Measurements from ENCODE around the gene GNGT1.

DNA sequence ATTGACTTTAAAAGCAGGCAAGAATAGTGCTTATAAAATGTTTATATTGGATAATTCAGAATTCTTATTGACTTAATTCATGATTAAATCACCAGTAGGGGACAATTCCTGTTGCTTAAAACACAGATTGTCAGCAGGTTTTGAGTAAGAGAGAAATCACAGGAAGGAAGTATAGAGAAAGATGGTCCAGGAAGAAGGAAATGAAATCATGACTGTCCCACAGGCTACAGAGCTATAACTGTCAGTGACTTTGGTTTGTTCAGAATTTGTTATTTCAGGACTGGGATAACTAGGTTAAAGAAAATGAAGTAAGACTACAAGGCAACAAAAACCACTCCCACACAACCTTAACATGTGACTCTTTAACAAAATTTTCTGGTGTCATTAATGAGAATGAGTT is 6.8 kb downstream of the GNGT1 start:
- TF ChIP-seq YY1 (IDR thresholded peaks at IDR 0.05; ENCODE audit: insufficient read depth, insufficient read length) (no peak), ZNF274 (IDR thresholded peaks at IDR 0.05; ENCODE audit: low read depth, low read length) (no peak)
